NCI-H1930 (cell line): ENCODE data around the gene TRUB2.

ENCODE experiments used
- DNase-seq, 2 experiments: peaks; one replicate each; lab custom pipeline; 2025; lab: John Stamatoyannopoulos, UW

The TRUB2 gene

GRCh38 chr9:128266868-128267590, 55.2 kb downstream of the TRUB2 start:
- no peak for DNase-seq

- no peak for DNase-seq
Measured at GRCh38 chr9:128265348-128265847, 56.8 kb downstream of the TRUB2 start.

GRCh38 chr9:128262687-128263086, 59.6 kb downstream of the TRUB2 start:
- no peak for DNase-seq

GRCh38 chr9:128260340-128260739, 61.9 kb downstream of the TRUB2 start:
- DNase-seq: no peak

GRCh38 chr9:128259156-128259555, 63.1 kb downstream of the TRUB2 start:
- no peak for DNase-seq

- no peak for DNase-seq
Measured at GRCh38 chr9:128258326-128258725, 63.9 kb downstream of the TRUB2 start.

GRCh38 chr9:128257907-128258306, 64.3 kb downstream of the TRUB2 start:
- no peak for DNase-seq

GRCh38 chr9:128257086-128257825, 65.0 kb downstream of the TRUB2 start:
- no peak for DNase-seq
